ENCODE data around the gene NEK7.

DNA sequence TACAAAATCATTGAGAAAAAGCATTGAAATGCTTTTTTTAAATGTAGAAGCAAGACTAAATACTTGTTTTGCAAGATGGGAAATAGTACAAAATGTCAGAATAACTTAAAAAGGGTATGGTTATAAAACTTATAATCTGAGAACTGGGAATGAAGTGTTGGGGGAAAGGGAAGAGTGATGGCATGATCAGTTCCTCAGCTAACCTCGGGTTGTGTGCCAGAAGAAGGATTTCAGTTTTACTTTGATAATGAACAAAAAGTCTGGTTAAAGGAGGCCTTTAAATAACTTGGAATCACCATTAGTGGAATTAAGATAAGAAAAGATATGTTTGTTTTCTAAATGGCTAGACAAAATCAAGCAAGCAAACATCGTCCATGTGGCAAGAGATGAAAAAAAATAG, 20.7 kb downstream of the NEK7 start:
- TF ChIP-seq, protein P1, sequence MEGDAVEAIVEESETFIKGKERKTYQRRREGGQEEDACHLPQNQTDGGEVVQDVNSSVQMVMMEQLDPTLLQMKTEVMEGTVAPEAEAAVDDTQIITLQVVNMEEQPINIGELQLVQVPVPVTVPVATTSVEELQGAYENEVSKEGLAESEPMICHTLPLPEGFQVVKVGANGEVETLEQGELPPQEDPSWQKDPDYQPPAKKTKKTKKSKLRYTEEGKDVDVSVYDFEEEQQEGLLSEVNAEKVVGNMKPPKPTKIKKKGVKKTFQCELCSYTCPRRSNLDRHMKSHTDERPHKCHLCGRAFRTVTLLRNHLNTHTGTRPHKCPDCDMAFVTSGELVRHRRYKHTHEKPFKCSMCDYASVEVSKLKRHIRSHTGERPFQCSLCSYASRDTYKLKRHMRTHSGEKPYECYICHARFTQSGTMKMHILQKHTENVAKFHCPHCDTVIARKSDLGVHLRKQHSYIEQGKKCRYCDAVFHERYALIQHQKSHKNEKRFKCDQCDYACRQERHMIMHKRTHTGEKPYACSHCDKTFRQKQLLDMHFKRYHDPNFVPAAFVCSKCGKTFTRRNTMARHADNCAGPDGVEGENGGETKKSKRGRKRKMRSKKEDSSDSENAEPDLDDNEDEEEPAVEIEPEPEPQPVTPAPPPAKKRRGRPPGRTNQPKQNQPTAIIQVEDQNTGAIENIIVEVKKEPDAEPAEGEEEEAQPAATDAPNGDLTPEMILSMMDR (IDR thresholded peaks at IDR 0.05; ENCODE audit: low read length): no peak
- no peak for TF ChIP-seq EZH2 (IDR thresholded peaks at IDR 0.05; ENCODE audit: borderline replicate concordance, low read length)

Data from OCI-LY1 (cell line).